A673 (cell line): ENCODE results near the gene PKD1.

Experiments used
- CTCF ChIP-seq: fragments of 300-800, 200-600 bp; sonication (generic); conservative IDR thresholded peaks from 2 replicates; pipeline ENCODE4 v1.5.1; 2017; ENCODE audit warnings: low read depth, mild to moderate bottlenecking, antibody characterized with exemption, low read length, moderate library complexity, mixed read lengths
- EZH2 ChIP-seq: fragments of 200-600 bp; sonication (generic); IDR thresholded peaks from 2 replicates; pipeline ENCODE4 v1.6.1; 2017; ENCODE audit warnings: borderline replicate concordance, low read depth, mild to moderate bottlenecking, mixed read lengths, antibody characterized with exemption, low read length; ENCODE audit not compliant: poor library complexity, severe bottlenecking

- TF ChIP-seq CTCF, result no peak
- TF ChIP-seq EZH2, result no peak
Observed at GRCh38 chr16:2177101-2177500, 41.4 kb upstream of the PKD1 start.
